ENCODE results near the gene DNPEP.

DNPEP gene

DNA sequence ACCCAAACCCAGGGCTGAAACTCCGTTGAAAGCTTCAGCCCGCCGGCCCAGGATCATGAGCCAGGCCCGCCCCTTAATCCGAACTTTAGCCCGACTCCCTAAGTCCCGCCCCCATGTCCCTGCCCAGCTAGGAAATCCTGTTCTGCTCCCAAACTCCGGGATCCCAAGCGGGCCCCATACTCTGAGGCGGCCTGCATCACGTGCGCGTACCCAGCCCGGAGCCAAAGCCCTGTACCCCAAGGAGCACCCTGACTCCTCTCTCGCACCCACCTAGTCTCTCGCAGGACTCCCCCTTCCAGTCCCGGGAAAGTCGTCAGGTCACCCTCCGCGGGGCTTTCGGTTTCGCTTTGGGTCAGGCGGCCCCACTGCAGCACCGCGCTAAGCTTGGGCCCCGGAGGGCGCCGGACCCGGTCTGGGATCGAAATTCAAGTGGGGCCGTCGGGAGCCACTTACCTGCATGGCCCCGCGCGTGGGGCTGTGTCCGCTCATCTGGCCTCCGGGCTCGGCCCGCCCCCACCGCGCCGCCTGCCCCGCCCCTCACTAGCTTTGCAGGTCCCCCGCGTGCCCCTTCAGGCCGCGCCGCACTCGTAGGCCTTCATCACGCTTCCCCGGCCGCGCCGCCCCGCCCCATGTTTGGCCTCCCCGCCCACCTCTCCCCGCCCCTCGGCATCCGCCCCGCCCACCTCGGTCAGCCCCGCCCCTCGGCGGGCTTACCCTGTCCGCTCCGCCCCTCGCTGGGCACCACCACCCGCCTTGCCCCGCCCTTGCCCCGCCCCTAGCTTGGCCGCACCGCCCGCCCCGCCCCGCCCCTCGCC lies at the start of gene DNPEP:
Gene DNPEP (minus strand): TSS at position 607 of the 815 bp plus-strand sequence. CDS start 118 bp downstream, at position 489.
- peak; percentile 90 for DNase-seq (ENCODE audit: low spot score)

DNA sequence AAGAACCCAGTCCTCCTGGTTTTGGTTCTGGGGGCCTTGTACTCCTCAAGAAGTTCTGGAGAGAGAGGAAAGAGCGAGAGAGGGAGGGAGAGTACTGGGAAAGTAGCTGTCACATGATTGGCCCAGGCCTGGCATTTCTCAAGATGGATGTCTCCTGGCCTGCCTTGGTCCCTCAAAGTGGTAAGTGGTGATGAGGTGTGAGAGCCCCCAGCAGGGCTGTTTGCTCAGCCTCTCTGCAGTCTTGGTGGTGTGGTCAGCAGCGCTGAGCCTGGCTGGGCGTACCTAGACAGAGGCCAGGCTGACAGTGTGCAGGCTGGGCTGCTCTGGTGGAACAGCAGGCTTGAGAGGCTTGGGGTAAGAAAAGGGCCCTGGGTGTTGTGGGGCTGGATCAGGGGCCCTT lies 49.4 kb upstream of the DNPEP start:
- no peak for DNase-seq (ENCODE audit: low spot score)

DNA sequence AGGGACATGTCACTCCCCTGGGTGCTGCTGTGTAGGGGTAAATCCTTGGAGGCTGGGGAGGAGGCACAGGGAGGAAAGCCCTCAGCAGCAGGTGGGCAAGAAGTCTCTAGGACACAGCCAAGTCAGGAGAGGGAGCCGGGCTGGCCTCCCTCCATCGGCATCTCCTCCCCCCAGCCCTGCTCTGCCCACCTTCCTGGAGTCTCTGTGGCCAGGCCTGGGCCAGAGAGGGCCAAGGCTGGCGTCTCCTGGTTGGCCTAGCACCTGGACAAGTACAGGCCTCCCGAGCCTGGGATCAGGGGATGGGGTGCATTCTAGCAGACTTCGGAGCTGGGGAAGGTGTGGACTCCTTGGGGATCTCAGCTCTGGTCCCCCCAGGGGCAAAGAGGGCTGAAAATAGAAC lies 48.8 kb upstream of the DNPEP start:
- no peak for DNase-seq (ENCODE audit: low spot score)

DNA sequence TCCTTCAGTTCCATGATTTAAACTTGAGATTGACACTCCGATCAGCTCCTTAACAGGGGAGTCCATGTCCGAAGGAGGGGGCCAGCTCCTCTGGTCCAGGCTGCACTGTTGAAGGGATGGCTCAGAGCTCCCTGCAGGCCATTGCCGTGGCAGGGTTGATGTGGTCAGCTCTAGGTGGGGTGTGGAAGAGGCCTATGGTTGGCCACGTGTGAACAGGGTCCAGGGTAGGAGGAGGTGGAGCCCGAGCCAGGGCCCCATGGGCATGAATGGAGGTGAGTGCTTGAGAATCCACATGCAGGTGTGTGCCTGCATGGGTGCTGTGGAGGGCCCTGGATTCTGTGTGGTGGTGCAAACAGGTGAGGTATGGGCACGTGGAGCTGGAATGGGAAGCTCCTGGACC lies 48.0 kb upstream of the DNPEP start:
- DNase-seq (ENCODE audit: low spot score), result no peak

DNA sequence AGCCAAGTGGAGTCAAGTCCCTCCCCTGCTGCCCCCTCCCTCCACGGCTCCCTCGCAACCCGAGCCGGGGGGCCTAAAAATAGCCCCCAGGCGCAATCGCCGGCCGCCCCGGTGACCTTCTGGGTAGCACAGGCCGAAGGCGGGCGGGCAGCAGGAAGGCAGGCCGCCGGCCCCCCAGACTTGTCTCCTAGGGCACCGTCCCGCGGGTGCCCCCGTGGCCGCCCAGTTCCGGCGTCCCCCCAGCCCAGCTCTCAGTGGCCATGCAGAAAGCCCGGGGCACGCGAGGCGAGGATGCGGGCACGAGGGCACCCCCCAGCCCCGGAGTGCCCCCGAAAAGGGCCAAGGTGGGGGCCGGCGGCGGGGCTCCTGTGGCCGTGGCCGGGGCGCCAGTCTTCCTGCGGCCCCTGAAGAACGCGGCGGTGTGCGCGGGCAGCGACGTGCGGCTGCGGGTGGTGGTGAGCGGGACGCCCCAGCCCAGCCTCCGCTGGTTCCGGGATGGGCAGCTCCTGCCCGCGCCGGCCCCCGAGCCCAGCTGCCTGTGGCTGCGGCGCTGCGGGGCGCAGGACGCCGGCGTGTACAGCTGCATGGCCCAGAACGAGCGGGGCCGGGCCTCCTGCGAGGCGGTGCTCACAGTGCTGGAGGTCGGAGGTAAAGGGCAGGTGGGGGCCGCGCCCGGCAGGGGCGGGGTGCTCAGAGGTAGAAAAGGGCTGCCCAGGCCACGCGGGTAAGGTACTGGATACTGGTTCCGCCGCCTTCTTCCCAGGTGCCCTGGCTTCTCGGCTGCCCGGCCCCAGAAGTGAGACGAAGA lies 47.2 kb upstream of the DNPEP start, which contains the start of gene SPEG:
Gene SPEG (plus strand): TSS at position 126 of the 808 bp plus-strand sequence. CDS start 135 bp downstream, at position 261.
- DNase-seq (ENCODE audit: low spot score), result no peak

DNA sequence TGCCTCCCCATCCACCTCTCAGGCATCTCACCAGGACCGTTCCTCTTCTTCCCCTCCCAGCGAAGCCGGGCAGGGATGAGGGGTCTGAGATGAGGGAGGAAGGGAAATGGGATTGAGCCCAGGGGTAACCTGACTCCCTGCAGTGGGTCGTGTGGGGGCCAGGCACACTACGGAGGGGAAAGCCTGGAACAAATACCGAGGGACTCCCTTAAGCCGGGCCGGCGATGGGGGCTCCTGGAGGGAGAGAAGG lies 46.7 kb upstream of the DNPEP start:
- DNase-seq (ENCODE audit: low spot score), result no peak

DNA sequence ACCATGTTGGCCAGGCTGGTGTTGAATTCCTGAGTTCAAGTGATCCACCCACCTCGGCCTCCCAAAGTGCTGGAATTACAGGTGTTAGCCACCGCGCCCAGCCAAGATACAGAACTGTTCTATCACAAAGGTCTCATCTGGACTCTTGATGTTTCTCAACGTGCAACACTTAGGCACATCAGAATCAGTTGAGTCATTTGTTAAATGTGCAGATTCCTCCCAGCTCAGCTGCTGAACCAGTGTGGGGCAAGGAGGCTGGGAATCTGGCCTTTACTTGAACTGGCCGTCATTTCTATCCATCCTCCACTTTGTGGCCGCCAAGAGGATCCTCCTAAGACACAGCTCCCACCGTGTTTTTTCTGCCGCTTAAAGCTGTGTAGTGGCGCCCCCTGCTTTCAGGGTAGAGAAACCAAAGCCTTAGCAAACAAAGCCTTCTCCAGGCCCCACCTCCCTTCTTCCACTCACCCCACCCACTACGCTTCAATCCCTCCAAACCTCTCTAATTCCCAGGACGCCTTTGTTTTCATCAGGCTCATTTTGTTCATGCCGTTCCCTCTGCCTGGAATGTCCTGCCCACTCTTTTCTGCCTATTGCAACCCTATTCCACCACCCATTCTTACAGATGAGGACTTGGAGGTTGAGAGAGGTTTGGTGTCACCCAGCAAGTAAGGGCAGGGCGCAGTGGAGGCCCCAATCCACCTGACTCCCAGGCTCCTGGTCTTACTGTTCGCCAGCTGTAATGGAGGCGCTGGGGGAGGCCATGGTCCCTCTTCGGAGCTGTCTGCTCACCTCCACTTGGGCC lies 46.2 kb upstream of the DNPEP start:
- DNase-seq (ENCODE audit: low spot score), result peak; percentile 42

DNA sequence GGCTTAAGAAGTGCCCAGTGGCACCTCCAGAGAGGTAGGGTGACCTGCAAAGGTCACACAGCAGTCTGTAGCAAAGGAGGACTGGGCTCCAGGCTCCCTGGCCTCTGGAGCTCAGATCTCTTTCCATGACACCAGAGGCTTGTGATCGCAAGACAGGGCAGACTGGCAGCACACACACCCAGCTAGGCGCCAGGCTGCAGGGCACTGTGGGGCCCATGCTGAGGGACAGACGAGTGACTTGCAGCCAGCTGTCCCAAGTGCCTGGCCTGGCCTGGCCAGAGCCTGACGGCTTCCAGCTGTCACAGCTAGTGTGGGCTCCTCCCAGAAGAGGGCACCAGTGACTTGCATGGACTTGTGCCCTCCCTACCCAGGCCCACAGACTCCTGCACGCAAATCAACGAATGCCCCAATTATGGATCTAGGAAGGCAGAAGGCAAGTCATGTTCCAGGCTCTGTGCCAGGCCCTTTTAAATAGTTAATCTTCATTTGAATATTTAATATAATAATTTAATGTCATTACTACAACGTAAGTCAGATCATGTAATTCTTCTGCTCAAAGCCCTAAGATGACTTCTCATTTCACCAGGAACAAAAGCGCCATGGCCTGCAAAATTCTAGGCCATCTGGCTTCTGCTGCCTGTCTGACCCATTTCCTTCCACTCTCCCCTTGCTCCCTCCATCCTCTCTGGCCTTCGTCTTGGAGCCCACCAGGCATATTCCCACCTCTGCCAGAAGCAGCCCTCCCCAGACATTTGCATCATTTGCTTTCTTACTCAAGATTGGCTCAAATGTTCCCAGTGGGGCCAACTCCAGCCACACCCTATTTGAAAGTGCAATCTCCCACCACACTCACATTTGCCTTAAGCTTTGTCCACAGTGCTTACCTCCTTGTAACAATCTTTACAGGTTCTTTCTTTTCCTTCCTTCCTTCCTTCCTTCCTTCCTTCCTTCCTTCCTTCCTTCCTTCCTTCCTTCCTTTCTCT lies 43.2 kb upstream of the DNPEP start:
- no peak for DNase-seq (ENCODE audit: low spot score)

DNA sequence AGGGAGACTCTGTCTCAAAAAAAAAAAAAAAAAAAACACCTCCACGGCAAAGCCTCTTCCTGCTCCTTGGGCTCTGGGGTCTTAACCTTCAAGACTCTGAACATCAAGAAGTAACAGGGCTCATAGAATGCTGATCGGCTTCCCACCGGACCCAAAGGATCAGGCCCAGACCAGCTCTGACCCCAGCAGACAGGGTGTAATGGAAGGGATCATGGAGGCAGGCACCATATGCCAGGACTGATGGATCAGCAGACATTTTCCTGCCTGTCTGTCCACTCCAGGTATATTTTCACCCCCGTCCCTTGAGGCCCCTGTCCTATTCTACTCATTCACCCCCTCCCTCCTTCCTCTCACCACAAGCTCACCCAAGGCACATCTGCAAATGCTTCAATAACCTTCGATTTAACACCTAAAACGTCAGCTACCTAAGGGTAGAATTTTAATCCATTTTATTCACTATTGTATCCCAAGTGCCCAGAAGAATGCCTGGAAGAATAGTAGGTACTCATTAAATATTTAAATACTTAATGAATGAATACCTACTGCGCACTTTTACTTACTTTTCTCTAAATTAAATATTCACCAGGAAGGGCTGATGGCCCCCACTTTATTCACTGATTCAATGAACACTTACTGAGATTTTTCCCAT lies 42.4 kb upstream of the DNPEP start:
- no peak for DNase-seq (ENCODE audit: low spot score)

DNA sequence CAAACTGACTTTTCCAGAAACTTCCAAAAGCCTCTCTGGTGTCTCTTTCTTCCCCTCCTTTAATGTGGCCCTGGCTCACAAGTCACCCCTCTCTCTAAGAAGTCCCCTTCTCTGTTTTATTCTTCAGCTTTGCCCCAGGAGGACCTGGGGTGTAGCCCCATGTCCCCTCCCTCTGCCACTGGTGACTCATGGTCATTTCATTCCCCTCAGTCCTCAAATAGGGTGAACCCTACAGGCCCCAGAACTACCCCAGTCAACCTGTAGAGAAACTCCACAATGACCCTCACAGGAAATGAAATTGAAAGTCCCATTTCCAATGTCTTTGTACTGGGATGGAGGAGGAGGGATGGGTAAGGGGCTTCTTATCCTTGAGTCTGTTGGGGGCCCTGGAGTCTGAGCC lies 40.8 kb upstream of the DNPEP start:
- no peak for DNase-seq (ENCODE audit: low spot score)

DNA sequence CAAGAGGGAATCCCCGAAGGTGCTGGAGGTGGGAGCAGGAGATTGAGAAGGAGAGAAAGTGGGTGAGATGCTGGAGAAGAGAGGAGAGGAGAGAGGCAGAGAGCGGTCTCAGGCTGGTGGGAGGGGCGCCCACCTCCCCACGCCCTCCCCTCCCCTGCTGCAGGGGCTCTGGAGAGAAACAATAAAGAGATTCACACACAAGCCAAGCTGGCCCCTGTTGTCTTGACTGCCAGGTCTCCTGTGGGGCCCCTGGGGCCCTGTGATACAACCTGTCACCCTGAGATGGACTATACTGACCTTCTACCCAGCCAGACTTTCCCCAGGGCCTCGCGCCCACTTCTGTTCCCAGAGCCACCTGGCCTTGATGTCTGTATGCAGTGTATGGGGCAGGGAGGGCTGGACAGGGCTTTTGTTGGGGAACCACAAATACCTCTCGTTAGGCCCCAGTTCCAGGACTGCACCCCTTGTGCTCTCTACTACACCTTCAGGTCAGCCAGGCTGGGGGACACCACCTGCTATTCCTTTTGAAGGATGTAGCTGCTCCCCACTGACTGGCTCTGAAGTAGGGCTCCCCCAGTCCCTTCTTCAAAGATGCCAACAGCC lies 38.9 kb upstream of the DNPEP start:
- DNase-seq (ENCODE audit: low spot score), result no peak

DNA sequence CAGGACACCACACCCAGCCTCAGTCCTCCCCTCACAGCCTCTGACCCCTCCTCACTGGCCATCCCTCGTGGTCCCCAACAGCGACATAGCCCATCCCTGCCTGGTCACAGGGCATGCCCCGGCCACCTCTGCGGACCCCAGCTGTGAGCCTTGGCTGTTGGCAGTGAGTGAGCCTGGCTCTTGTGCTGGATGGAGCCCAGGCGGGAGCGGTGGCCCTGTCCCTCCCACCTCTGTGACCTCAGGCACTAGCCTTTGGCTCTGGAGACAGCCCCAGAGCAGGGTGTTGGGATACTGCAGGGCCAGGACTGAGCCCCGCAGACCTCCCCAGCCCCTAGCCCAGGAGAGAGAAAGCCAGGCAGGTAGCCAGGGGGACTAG lies 38.3 kb upstream of the DNPEP start:
- DNase-seq (ENCODE audit: low spot score), result no peak

DNA sequence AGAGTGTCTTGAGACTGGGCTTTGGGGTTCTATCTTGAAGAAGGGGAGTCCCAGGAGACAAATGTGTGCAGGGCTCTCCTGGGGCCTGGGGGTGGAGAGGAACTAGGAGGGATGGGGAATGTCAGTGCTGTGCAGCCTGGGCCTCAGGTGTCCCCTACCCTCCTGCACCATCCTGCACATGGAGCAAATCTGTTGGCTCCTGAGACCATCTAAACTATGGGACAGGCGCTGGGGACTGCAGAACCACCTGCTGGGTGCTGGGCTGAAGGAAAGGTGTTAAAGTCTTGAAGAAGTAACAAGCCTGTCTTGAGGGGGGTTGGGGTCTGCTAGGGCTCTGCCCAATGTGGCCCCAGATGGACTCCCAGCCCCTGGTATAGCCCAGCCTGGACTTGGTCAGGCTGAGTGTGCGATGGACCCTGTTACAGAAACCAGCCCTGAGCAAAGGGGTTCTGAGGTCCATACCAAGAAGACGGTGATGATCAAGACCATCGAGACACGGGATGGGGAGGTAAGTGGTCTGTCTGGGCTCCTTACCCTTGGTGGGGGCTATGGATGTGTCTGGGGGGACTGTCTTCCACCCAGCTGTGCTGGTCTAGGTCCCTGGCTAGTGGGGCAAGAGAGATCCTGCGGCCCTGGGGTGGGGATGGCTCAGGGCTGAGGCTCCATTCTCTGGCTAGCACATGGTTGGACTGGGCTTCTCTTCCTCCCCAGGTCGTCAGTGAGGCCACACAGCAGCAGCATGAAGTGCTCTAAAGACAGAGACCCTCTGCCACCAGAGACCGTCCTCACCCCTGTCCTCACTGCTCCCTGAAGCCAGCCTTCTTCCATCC lies 37.7 kb upstream of the DNPEP start:
- no peak for DNase-seq (ENCODE audit: low spot score)

DNA sequence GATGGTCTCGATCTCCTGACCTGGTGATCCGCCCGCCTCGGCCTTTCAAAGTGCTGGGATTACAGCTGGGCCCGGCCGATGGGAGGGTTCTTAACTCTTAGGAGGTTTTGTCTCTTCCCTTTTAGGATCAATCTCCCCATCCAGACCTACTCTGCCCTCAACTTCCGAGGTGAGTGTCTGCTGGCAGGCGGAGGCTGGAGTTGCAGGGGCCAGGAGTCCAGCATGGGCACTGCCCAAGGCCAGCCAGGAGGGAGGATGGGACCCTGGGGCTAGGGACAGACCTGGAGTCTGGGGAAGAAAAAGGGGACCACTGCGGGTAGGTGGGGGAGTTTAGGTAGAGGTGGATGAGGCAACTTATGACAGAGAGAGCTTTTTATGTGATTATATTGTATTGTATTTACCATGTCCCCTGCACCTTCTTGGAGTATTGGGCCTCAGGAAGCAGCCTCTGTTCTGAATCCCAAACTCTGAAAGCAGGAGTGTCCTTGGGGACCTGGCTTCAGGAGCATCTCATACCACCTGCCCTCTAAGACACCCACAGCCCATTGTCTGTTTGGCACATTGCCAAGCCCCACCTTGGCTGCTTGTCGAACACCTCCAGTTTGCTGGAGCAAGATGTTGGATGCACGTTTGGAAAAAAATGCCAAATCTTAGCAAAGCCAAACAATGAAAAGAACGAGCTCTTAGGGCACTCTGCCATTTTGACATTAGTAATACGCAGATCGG lies 36.1 kb upstream of the DNPEP start:
- DNase-seq (ENCODE audit: low spot score), result no peak

DNA sequence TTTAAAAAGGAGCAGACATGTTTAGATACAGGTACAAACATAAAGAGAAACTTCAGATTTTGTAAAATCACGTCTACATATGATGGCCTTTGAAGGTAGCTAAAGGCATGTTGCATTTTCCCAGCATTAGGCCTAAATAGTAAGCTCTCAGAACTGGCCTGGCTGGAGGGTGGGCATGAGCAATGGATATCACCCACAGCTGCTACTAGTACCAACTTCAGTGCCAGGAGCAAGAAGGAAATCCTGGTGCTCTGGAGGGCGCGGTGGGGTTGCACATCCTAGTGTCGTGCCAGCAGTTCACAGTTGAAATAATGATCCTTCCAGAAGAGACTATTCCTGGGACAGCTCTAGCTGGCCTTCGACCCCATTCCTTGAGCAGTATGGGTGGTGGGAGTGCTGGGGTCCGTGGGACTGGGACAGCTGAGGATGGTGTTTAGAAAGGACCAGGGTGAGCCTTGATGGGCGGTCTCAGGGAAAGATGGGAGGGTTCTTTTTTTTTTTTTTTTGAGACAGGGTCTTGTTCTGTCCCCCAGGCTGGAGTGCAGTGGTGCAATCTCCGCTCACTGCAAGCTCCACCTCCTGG lies 35.3 kb upstream of the DNPEP start:
- DNase-seq (ENCODE audit: low spot score), result no peak

DNA sequence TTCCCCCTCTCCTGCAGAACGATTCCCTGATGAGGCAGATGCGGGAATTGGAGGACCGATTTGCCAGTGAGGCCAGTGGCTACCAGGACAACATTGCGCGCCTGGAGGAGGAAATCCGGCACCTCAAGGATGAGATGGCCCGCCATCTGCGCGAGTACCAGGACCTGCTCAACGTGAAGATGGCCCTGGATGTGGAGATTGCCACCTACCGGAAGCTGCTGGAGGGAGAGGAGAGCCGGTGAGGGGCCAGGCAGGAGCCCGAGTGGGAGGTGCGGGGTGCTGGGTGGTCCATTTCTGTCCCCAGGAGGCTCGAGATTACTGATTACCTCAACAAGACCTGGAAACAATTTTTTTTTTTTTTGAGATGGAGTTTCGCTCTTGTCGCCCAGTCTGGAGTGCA lies 33.6 kb upstream of the DNPEP start:
- DNase-seq (ENCODE audit: low spot score), result no peak

DNA sequence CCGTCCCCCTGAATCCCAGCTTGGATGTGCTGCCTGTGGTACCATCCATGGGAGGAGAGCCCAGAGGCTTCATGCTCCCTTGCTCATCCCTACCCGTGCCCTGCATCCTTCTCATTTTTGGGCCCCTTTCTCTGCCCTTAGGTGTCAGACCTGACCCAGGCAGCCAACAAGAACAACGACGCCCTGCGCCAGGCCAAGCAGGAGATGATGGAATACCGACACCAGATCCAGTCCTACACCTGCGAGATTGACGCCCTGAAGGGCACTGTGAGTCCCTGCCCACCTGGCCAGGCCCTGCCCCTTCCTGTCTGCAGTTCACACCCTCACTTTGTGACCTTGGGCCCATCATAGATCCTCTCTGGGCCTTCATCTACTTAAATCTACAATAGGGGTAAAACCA lies 33.0 kb upstream of the DNPEP start:
- DNase-seq (ENCODE audit: low spot score), result no peak

DNA sequence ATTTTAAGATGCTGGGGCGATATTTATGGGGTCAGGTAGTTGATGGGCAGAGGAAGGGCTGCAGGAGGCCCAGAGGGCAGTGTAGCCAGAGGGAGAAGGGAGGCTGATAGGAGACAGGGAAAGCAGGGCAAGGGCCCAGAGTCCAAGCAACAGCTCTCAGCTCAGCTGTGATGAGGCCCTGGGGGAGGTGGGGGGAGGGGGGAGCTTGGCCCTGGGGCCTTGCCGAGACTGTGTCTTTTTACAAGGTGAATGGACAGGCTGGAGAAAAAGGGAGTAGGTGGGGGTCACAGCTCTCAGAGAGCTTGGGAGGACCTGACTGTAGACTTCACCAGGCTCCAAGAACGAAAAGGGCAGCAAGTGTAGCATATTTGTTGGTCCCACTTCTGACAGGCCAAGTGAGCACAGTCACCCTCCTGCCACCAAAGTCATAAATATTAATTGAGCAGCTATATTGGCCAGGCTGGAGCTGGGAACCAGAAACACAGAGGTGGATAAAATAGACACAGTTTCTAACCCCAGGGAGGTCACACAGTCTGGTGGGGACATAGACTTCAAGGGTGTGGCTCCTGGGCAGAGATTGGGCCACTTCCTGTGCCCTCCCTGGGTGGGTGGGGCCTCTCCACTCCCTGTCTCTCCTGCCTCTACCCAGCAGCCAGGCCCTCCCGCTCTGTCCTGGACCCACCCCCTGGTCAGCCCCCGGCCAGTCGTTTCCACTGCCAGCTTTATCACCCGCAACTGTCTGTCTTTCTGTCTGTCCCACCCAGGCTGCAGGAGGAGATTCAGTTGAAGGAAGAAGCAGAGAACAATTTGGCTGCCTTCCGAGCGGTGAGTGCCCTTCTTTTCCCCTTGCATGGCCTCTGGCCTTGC lies 31.9 kb upstream of the DNPEP start:
- DNase-seq (ENCODE audit: low spot score), result no peak
